Karpas-422 (cell line): ENCODE data around the gene S100A7. TPM values are rescaled to one million over a fixed set of nuclear protein-coding genes. Genes with fewer than 3 reads are reported as not detected.

Source experiments
- DNase-seq: peaks from one replicate; pipeline ENCODE4 v3.0.0-alpha.2; 2015
- H2AFZ ChIP-seq: fragments of 200-600 bp; sonication (generic); 2 replicates; pipeline ENCODE4 v1.6.1; 2014; ENCODE audit warnings: antibody characterized with exemption, low read length, mixed read lengths
- H3K27ac ChIP-seq: fragments of 200-600 bp; sonication (generic); 2 replicates; pipeline ENCODE4 v1.5.1; 2014; ENCODE audit warnings: mild to moderate bottlenecking, low read length, moderate library complexity
- H3K27me3 ChIP-seq: fragments of 200-600 bp; sonication (generic); 2 replicates; pipeline ENCODE4 v1.6.1; 2014; ENCODE audit warnings: low read length, mixed read lengths
- H3K36me3 ChIP-seq: fragments of 200-600 bp; sonication (generic); 2 replicates; pipeline ENCODE4 v1.6.1; 2014; ENCODE audit warnings: low read length, mixed read lengths; ENCODE audit not compliant: insufficient read depth
- H3K4me1 ChIP-seq: fragments of 200-600 bp; sonication (generic); 2 replicates; pipeline ENCODE4 v1.6.1; 2014; ENCODE audit warnings: mild to moderate bottlenecking, low read length, mixed read lengths
- H3K4me2 ChIP-seq: fragments of 200-600 bp; sonication (generic); 2 replicates; pipeline ENCODE4 v1.6.1; 2014; ENCODE audit warnings: low read length, low read depth, mild to moderate bottlenecking; ENCODE audit not compliant: poor library complexity, severe bottlenecking
- H3K4me3 ChIP-seq: fragments of 200-600 bp; sonication (generic); 2 replicates; pipeline ENCODE4 v1.5.1; 2014; ENCODE audit warnings: mild to moderate bottlenecking, antibody characterized with exemption, low read length, mixed read lengths
- H3K79me2 ChIP-seq: fragments of 200-600 bp; sonication (generic); 2 replicates; pipeline ENCODE4 v1.6.1; 2014; ENCODE audit warnings: mild to moderate bottlenecking, low read length, mixed read lengths
- H3K9ac ChIP-seq: fragments of 200-600 bp; sonication (generic); 2 replicates; pipeline ENCODE4 v1.6.0; 2014; ENCODE audit warnings: low read length
- H3K9me2 ChIP-seq: fragments of 200-600 bp; sonication (generic), shearing (Covaris generic); replicated peaks from 2 replicates; pipeline ENCODE4 v1.6.0; 2014; ENCODE audit warnings: mild to moderate bottlenecking, low read length, moderate library complexity; ENCODE audit not compliant: insufficient read depth
- H3K9me3 ChIP-seq: fragments of 300-700, 200-600 bp; sonication (generic); 2 replicates; pipeline ENCODE4 v1.6.1; 2014; ENCODE audit warnings: low read length, mixed read lengths
- H4K20me1 ChIP-seq: fragments of 200-600 bp; sonication (generic); 2 replicates; pipeline ENCODE4 v1.6.1; 2014; ENCODE audit warnings: mild to moderate bottlenecking, antibody characterized with exemption, low read length, low read depth; ENCODE audit not compliant: insufficient read depth
- total RNA-seq: library from RNA; depleted of rRNA; stranded (reverse); fragments of >200 nt; shearing (Covaris generic); gene quantifications from 2 replicates; pipeline ENCODE4 v1.2.3, GENCODE V29; 2014; ENCODE audit warnings: low replicate concordance

Gene S100A7
- total RNA-seq, 1 experiment from 2014 or later = not detected

- Histone ChIP-seq H3K27ac (no peak overlapping the region), H4K20me1 (no peaks in the 10 kb centered on the region), H3K4me1 (peaks cover 4% of the 10 kb centered on the region), H3K9me3 (no peaks in the 10 kb centered on the region), H3K79me2 (no peaks in the 10 kb centered on the region), H3K36me3 (no peaks in the 10 kb centered on the region), H3K9me2 (no peaks in the 10 kb centered on the region), H3K9ac (no peak overlapping the region), H3K4me2 (no peak overlapping the region), H3K4me3 (no peak overlapping the region), H3K27me3 (no peaks in the 10 kb centered on the region), H2AFZ (no peak overlapping the region)
- no peak for DNase-seq
These were observed 38.3 kb upstream of the S100A7 start for GRCh38 chr1:153498746-153499145.

DNA sequence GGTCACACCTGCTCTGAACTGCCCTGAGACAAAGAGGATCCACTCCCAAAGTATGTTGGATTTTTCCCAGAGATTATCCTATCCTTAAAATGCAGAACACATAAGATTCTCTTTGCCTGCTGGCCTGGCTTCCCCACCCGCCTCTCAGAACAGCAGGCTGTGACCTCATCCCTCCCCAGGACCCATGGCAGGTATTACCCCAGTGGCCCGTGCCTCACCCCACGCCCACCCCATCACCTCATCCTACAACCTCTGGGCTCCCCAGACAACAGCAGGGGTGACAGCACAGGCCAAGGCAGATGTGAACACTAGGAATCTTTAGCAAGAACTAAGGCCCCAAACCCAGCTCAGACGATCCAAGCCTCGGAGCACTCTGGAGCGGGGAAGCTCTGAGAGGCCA lies 35.1 kb upstream of the S100A7 start:
- no peak for DNase-seq
- no peaks in the 10 kb centered on the region for H3K9me3 ChIP-seq
- peaks cover 4% of the 10 kb centered on the region for H3K4me1 ChIP-seq
- H3K4me2 ChIP-seq = no peak overlapping the region
- H3K36me3 ChIP-seq = no peaks in the 10 kb centered on the region
- no peak overlapping the region for H3K9ac ChIP-seq
- no peak overlapping the region for H3K27ac ChIP-seq
- H3K9me2 ChIP-seq = no peaks in the 10 kb centered on the region
- no peak overlapping the region for H2AFZ ChIP-seq
- H3K79me2 ChIP-seq = no peaks in the 10 kb centered on the region
- H3K27me3 ChIP-seq = no peaks in the 10 kb centered on the region
- H3K4me3 ChIP-seq = no peak overlapping the region
- no peaks in the 10 kb centered on the region for H4K20me1 ChIP-seq

GRCh38 chr1:153494976-153495535 lies 34.6 kb upstream of the S100A7 start:
- no peaks in the 10 kb centered on the region for H3K36me3 ChIP-seq
- H3K9ac ChIP-seq = no peak overlapping the region
- no peaks in the 10 kb centered on the region for H3K27me3 ChIP-seq
- DNase-seq = peak; percentile 90
- peaks cover 4% of the 10 kb centered on the region for H3K4me1 ChIP-seq
- no peak overlapping the region for H2AFZ ChIP-seq
- H3K79me2 ChIP-seq = no peaks in the 10 kb centered on the region
- H3K9me3 ChIP-seq = no peaks in the 10 kb centered on the region
- H3K4me3 ChIP-seq = no peak overlapping the region
- no peaks in the 10 kb centered on the region for H3K9me2 ChIP-seq
- H3K27ac ChIP-seq = no peak overlapping the region
- H3K4me2 ChIP-seq = no peak overlapping the region
- H4K20me1 ChIP-seq = no peaks in the 10 kb centered on the region

GRCh38 chr1:153493343-153493960 lies 33.0 kb upstream of the S100A7 start:
- no peak for DNase-seq
- no peaks in the 10 kb centered on the region for H4K20me1 ChIP-seq
- H3K4me3 ChIP-seq = no peak overlapping the region

DNA sequence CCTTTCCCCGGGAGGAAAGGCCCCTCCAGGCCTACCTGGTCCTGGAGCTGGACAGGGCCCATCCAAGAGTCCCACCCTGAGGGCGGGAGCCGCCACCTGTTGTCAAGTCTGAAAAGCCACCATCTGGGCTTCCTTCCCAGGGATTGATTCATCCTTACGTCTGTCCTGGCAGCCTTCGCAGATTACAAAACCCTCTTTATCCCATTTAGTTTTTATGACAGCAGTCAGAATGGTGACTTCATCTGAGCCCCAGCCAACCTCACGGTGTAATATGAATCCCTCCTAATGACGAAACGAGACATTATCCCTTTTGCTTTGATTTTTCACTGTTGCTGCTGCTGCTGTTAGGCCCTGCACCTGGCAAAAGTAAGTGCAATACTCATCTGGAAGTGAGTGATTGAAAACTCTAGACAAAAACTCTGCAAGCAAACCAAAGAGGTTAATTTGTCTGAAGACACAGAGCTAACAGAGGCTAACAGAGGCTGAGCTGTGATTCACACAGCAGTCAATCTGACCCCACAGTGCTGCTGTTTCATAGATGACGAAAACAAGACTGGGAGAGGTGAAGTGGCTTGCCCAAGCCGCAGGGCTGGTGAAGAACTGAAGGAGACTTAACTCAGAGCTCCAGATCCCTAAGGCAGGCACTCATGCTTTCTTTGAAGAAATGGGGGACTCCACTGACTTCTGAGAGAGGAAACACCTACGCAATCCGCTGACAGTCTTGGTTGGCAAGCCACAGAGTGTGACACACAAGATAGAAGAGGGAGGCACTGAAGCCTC lies 30.0 kb upstream of the S100A7 start:
- no peaks in the 10 kb centered on the region for H3K79me2 ChIP-seq
- DNase-seq = no peak
- no peak overlapping the region for H3K4me3 ChIP-seq
- no peak overlapping the region for H3K27ac ChIP-seq
- no peaks in the 10 kb centered on the region for H3K27me3 ChIP-seq
- no peak overlapping the region for H3K9ac ChIP-seq
- H4K20me1 ChIP-seq = no peaks in the 10 kb centered on the region
- no peak overlapping the region for H3K4me2 ChIP-seq
- no peak overlapping the region for H2AFZ ChIP-seq
- no peaks in the 10 kb centered on the region for H3K9me3 ChIP-seq
- peaks cover 4% of the 10 kb centered on the region for H3K4me1 ChIP-seq
- H3K36me3 ChIP-seq = no peaks in the 10 kb centered on the region
- no peaks in the 10 kb centered on the region for H3K9me2 ChIP-seq

More at GRCh38 chr1:153493343-153493960, 33.0 kb upstream of the S100A7 start:
- no peaks in the 10 kb centered on the region for H3K27me3 ChIP-seq
- no peaks in the 10 kb centered on the region for H3K9me2 ChIP-seq
- H3K9ac ChIP-seq = no peak overlapping the region
- no peaks in the 10 kb centered on the region for H3K79me2 ChIP-seq
- no peaks in the 10 kb centered on the region for H3K9me3 ChIP-seq
- H2AFZ ChIP-seq = no peak overlapping the region
- no peak overlapping the region for H3K27ac ChIP-seq
- no peak overlapping the region for H3K4me2 ChIP-seq
- no peaks in the 10 kb centered on the region for H3K36me3 ChIP-seq
- H3K4me1 ChIP-seq = peaks cover 4% of the 10 kb centered on the region

GRCh38 chr1:153488731-153489130 lies 28.3 kb upstream of the S100A7 start:
- H3K27ac ChIP-seq = no peak overlapping the region
- H3K36me3 ChIP-seq = no peaks in the 10 kb centered on the region
- no peak overlapping the region for H3K9ac ChIP-seq
- no peaks in the 10 kb centered on the region for H3K9me2 ChIP-seq
- no peaks in the 10 kb centered on the region for H3K9me3 ChIP-seq
- no peak overlapping the region for H3K4me2 ChIP-seq
- H3K4me1 ChIP-seq = no peaks in the 10 kb centered on the region
- H3K27me3 ChIP-seq = no peaks in the 10 kb centered on the region
- no peak for DNase-seq
- no peak overlapping the region for H2AFZ ChIP-seq
- no peaks in the 10 kb centered on the region for H3K79me2 ChIP-seq
- H4K20me1 ChIP-seq = no peaks in the 10 kb centered on the region
- no peak overlapping the region for H3K4me3 ChIP-seq

DNA sequence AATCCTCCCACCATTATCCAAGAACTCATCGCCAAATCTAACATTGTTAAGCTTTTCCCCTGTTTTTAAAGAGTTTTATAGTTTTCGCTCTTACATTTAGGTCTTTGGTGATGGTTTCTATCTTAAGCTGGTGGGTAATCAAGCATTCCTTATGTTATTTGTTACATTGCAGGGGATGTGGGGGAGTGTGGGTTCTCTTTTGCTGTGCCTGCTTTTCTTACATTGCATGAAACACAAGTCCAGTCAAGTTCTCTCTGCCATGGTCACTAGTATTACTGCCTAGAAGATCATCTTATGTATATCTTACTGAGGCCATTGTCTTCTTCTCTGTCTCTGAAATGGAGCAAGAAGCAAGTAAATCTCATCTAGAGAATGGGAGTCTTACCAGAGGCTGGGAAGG lies 27.3 kb upstream of the S100A7 start:
- Histone ChIP-seq H3K27ac (no peak overlapping the region), H3K9me2 (no peaks in the 10 kb centered on the region), H3K4me3 (no peak overlapping the region), H4K20me1 (no peaks in the 10 kb centered on the region), H3K4me2 (no peak overlapping the region), H3K36me3 (no peaks in the 10 kb centered on the region), H2AFZ (no peak overlapping the region), H3K9me3 (no peaks in the 10 kb centered on the region), H3K4me1 (no peaks in the 10 kb centered on the region), H3K9ac (no peak overlapping the region), H3K27me3 (no peaks in the 10 kb centered on the region), H3K79me2 (no peaks in the 10 kb centered on the region)
- no peak for DNase-seq

- Histone ChIP-seq H3K9me2 (no peaks in the 10 kb centered on the region), H3K4me2 (no peak overlapping the region), H3K79me2 (no peaks in the 10 kb centered on the region), H3K4me3 (no peak overlapping the region), H3K36me3 (no peaks in the 10 kb centered on the region), H3K27ac (no peak overlapping the region), H3K4me1 (no peaks in the 10 kb centered on the region), H3K9me3 (no peaks in the 10 kb centered on the region), H4K20me1 (no peaks in the 10 kb centered on the region), H3K27me3 (no peaks in the 10 kb centered on the region), H2AFZ (no peak overlapping the region), H3K9ac (no peak overlapping the region)
- DNase-seq = no peak
These were observed 25.4 kb upstream of the S100A7 start for GRCh38 chr1:153485863-153486262.
